SW480 (cell line): Measurements from ENCODE around the gene TRIO.

Experiments
- DNase-seq: peaks from one replicate; pipeline ENCODE4 v3.0.0-alpha.2; 2016; ENCODE audit warnings: low spot score

The TRIO gene

DNA sequence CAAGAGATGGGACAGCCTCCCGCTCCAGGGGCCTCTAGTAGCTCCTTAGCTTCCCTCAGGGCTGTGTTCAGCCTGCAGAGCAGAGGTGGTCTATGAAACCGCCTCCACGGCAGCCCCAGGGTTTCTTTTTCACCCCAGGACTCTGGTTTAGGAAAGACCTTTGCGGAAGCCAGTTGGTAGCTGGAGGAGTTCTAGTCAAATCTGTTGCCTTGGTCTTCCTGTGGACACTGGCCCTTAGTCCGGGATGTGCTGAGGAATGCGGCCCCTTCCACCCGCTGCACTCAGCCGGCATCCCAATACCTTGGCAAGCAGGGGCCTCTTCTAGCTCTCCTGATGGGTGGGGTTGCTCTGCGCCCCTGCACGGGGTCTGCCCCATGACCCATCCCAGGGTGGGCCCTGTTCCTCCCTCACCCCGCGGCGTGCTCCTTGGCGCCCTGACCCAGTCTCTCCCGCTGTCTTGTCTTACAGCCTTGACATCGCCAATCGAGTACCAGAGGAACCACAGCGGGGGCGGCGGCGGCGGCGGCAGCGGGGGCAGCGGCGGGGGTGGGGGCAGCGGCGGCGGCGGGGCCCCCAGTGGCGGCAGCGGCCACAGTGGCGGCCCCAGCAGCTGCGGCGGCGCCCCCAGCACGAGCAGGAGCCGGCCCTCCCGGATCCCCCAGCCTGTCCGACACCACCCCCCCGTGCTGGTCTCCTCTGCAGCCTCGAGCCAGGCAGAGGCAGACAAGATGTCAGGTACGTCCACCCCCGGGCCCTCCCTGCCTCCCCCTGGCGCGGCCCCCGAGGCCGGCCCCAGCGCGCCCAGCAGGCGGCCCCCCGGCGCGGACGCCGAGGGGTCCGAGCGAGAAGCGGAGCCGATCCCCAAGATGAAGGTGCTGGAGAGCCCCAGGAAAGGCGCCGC is 344.1 kb downstream of the TRIO start:
- no peak for DNase-seq

DNA sequence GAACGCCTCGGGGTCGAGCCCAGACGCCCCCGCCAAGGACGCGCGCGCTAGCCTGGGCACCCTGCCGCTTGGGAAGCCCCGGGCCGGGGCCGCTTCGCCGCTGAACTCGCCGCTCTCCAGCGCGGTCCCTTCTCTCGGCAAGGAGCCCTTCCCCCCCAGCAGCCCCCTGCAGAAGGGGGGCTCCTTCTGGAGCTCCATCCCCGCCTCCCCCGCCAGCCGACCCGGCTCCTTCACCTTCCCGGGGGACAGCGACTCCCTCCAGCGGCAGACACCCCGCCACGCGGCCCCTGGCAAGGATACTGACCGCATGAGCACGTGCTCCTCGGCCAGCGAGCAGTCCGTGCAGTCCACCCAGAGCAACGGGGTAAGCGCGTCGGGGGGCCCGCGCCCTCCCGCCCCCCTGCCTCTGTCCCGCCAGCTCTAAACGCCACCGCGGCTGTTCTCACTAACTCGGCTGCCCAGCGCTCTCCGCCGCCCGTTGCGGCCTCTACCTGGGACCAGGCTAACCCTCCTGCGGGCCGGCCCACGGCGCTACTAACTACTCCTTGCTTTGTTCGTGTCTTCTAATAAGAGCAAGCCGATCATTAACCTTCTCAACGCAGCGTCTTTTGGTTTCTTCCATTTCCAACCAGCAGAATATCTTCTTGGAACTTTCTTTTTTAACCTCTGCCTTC is 344.9 kb downstream of the TRIO start:
- no peak for DNase-seq

DNA sequence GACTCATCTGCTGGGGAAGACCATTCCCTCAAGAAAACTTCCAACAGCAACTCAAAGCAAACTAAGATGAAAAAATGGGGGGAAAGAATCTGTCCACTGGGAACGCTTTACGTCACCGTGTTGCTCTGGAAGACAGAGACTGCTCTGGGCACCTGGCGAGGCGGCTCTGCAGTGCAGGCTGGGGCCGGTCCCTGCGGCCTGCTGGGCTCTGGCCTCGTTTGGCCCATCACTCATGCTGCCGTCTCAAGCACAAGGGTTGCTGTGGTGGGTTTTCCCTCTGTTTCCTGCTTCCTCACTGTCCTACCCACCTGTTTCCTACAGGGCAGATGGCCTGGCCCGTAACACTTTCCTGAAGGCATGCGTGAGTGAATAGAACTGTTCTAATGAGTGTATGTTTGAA is 345.6 kb downstream of the TRIO start:
- no peak for DNase-seq

DNA sequence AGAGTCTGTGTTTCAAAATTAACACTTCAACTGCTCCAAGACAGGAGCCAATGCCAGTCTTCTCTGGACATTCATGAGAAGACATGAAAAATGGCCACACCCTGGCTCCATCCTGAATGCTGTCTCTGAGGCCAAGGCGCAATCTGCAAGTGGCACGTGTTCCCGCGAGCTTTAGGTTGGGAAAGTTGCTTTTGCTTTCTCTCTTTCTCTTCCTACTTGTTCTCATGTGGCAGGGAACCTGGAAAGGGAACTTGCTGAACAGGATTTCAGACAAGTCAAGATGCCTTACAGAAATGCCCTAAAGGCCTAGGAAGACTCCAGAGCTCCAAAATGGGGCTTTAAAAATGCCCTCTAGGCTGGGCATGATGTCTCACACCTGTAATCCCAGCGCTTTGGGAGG is 346.5 kb downstream of the TRIO start:
- DNase-seq, result no peak

DNA sequence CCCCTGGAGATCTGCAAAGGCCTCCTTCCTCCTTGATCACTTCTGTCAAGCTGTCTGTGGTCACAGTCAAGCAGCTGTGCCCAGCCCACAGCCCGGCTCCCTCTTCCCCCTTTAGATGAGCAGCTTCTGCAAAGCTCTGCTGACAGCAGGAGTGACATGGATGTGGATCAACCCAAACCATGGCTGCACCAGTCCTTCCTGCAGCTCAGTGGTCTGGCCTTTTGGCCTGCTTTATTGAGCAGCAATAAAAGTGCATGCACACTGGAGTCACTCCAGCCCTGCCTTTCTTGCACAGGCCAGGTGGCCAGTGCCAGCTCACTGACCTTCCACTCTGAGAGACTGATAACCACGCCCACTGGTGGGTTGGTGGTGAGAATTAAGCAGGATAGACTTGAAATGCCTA is 347.2 kb downstream of the TRIO start:
- no peak for DNase-seq

DNA sequence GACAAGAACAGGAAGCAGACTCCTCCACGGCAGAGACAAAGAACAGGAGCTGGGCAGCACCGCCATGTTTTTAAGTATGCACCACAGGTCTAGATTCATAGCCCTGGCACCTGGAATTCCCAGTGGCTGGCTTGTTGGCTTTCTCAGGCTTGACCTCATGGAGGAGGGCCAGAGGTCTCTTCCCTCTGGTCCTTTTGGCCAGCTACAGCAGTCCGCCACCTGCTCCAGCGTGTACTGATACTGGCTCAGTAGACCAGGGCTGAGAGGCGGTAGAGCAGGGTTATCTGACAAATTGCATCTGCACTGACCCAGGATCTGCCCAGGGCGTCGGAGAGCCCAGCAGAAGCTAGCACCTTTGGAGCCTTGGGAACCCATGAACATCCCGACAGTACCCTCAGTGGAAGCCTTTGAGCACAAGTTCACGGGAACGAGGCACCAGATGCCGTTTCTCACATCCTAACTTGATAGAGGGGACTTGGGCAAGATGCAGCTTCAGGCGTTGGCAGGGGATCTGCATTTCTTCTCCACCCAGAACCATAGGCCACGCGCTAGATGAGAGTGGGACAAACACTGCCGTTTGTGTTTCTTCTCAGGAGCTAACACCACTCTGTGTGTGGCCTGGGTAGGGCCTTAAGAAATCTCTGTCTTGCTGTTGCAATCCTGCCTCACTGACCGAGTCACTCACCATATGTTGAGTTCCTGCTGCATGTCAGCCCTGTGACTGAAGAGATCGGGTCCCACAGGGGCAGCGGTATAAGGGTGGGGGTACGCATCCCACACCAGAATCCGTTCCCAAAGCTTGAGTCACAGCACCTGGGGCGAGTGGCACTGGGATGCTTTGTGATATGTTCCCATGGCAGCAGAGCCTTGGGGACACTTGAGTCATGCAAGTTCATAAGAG is 348.1 kb downstream of the TRIO start:
- no peak for DNase-seq

DNA sequence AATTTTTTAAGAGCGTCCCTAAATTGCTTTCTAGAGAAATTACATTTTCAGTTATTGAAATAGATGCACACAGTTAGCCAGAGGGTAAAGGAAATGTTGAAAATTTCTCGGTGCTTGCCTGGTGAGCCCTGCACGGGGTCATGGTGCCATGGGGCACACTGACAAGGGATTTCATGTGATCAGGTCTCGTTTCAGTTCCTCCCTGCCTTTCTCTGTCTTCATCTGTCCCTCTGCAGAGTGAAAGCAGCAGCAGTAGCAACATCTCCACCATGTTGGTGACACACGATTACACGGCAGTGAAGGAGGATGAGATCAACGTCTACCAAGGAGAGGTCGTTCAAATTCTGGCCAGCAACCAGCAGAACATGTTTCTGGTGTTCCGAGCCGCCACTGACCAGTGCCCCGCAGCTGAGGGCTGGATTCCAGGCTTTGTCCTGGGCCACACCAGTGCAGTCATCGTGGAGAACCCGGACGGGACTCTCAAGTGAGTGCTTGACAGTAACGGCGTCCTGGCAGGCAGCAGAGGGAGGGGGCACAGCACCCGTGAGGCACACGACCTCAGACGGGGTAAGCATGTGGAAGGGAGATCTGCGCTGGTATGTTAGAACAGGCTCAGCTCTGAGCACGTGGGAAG is 349.3 kb downstream of the TRIO start:
- no peak for DNase-seq

DNA sequence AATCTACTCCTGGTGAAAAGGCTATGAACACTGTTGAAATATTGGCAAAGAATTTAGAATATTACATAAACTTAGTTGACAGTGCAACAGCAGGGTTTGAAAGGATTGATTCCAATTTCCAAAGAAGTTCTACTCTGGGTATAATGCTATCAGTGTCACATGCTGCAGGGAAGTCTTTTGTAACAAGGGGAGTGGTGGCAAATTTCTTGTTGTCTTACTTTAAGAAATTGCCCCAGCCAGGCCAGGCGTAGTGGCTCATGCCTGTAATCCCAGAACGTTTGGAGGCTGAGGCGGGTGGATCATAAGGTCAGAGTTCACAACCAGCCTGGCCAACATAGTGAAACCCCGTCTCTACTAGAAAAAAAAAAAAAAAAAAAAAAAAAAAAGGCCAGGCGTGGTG is 352.2 kb downstream of the TRIO start:
- no peak for DNase-seq

DNA sequence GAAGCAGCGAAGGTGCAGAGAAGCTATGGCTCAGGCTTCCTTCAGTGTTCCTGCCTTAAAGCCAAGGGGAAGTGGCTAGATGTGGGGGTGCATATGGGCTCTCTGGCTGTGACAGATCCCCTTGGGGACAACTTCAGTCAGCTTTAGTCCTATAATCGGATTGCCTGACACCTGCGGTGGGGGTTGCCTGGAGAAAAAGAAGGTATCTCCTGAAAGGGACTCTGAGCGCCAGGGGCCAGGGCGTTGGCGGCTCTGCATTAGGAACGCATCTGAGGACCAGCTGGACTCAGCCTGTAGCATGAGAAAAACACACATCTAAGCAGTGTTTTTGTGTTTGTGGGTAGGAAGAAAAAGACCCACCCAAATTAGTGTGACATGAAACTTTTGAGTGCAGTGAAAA is 354.2 kb downstream of the TRIO start:
- DNase-seq, result no peak

DNA sequence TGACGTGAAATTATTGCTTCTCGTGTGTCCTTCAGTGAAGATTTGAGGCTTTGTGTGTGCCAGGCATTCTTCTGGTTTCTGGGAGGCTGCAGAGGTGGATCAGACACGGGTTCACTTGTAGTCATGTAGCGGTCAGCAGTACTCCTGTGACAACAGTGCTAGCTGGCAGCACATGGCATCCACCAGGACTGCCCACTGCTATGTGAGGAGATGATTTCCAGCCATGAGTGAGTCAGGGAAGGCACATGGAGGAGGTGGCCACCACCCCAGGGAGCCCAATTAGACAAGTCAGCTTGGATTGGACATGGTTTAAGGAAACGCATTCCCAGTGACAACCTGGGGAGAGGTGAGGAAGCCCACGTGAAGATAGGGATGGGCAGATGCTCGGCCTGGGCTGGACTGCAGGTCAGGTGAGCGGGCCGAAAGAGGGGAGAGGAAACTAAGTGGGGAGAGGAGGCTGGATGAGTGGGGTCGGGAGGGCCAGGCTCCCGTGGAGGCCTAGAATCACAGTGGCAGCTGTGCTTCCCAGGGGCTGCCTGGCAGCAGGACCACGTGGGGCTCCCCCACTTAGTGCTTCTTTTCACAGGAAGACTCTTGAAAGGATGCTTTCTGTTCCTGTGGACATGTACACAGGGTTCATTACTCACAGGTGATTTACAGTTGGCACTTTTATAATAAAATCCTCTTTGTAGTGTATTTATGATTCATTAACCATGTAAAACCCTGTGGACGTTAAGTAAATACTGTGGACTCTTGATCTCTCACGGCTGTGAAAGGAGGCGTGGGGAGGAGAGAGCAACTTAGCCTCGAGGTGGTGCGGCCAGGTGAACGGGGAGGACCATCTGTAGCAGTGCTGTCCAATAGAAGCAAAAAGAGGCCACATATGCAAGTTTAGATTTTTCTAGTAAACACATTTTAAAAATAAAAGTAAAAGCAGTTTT is 358.5 kb downstream of the TRIO start:
- DNase-seq, result peak; percentile 43

DNA sequence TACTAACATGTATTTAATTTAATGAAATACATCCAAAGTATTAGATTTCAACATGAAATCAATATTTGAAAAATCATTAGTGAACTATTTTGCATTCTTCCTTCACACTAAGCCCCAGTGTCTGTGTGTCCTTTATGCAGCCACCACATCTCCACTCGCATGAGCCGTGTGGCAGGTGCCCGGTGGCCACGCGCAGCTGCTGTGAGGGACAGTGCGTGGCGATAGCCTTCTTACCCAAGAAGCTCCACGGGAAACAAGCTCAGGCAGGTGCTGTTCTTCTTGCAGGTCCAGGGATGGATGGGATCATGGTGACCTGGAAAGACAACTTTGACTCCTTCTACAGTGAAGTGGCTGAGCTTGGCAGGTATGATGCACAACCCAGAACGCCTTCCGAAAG is 359.1 kb downstream of the TRIO start:
- DNase-seq, result no peak

DNA sequence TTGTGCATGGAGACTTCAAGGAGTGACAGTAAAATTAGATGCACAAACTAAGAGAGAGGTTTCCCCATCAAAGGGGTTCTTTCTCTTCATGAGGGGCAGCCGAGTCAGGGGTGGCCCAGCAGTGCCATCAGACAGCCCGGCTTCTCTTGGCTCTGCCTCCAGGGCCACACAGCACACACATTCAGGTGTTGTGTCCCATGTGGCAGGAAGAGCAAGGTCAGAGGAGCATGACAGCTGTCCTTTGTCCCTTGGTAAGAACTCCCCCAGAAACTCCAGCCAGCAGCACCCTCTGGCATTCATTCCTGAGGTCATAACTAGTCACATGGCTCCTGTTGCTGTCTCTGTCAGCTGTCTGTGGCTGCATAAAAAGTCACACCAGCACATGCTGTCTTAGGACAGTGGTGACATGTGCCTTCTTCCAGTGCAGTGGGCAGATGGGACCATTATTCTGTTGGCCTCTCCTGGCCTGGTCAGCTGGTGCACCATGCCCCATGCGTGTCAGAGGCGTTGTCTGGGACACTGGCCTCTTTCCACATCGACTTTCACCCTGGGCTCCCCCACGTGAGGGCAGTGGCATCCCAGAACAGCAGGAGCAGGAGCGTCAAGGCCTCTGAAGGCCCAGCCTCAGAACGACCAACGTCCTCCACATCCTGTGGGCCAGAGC is 360.0 kb downstream of the TRIO start:
- DNase-seq, result no peak

DNA sequence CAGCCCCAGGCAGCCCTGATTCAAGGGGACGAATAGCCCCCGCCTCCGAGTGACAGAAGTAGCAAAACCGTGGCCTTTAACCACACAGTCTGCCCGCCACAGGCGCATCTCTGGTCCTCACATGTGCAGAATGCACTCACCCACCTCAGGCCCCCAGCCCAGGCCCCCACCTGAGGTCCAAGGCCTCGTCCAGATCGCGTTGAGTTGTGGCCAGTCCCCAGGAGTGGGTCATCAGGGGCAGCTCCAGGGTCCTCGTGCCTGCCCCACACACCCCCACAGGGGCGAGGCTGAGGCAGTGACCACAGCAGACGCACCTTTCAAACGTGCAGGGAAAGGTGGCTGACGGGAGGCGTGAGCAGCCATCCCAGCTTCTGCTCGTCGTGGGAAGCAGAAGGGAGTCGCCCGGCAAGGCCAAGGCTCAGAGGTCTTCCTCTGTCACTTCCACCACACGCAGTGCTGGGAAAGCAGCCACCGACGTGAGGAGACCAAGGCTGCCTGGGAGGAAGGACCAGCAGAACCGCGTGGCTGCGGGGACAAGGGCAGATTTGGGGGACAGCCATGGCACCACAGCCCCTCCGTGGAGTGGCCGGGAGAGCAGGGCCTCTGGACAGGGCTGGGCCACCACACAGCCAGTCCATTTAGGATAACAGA is 360.7 kb downstream of the TRIO start:
- no peak for DNase-seq

DNA sequence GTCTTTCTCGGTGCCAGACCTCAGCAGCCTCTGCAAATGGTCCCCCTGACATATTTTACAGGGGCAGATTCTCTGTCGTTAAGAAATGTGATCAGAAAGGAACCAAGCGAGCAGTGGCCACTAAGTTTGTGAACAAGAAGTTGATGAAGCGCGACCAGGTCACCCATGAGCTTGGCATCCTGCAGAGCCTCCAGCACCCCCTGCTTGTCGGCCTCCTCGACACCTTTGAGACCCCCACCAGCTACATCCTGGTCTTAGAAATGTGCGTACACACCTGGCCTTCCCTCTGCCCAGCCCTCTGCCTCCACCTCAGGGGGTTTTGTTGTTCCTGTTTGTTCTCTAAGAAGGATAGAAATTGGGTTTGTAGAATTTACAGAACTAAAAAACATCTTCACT is 361.2 kb downstream of the TRIO start:
- no peak for DNase-seq

DNA sequence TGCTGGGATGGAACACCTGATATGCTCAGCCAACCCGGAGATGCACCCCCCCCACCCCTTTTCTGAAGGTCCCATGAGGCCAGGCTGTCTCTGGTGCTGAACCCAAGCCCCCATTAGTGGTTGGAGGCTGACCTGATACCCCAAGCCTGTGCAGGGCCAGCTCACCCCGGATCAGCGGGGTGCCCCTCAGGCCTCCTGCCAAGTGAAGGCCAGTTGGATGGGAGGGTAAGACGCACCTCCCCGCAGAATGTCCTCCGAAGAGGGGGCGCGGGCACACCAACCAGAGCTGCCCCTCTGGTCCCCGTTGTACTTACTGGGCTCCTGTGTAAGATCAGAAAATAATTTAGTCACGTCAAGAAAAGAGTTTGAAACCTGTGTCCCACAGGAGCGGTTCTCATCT is 361.7 kb downstream of the TRIO start:
- no peak for DNase-seq

DNA sequence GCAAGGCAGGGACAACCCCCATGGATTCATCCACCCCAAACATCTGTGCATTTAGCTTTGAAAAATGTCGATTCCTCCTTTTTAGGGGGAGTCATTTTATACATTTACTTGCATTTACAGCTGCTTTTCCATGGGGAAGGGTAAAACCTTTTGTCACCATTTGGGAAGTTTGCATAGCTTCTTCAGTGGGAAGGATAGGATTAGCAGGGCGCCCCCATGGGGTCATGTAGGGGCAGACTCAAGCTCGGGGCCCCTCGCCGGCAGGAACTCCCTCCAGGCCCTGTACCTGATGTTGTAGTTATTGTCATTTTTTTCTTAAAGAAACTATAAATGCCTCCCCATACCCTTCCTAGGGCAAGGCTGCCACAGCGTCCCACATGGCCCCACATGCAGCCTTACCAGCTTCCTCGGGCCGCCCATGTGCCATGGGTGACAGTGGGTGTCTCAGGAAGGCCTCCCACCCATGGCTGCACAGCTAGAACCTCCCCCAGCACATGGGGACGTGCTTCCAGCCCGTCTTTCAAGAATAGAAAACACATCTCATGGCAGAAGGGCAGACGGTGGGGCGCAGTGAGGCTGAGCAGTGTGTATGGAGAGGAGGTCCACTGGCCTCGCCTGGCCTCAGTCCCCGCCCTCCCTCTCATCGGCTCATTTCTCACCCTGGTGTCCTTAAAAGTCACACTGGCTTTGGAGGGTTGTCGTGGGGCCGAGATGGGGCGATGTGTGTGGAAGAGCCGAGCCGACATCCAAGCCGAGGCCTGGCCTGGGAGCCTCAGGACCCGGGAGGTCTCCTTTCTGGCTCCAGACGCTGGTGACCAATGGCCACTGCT is 362.4 kb downstream of the TRIO start:
- DNase-seq, result no peak

DNA sequence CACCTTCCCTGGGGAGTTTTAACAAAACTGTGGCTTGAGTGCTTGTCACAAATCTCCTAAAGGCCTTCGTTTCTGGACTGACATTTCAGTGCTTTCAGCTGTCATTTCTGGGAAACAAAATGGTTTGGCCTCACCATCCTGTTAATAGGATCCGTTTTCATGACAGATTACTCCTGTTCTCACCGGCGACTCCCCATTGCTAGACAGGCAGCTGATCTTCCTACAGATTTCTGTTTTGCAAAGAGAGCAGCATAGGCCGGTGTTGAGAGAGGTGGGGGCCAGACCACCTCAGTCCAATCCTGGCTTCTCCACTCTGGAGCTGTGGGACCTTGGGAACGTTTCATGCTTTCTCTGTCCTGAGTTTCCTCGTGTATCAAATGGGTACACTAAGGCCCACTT is 363.0 kb downstream of the TRIO start:
- no peak for DNase-seq

DNA sequence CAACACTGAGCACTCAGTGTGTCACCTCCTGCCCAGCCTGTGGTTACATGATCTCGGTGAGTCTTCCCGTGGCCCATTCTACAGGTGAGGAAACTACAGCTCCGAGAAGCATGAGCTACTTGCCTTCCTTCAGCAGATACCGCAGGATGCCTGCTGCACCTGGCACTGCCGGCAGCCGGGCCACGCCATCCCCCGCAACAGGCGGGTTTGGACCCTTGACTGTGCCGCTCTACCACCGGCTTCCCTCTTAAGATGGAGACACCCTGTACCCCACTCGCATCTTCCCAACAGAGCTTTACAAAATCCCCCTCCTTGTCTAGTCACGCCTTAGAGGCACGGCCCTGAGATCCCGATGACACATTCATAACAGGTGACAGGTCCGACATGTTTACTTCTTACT is 363.5 kb downstream of the TRIO start:
- no peak for DNase-seq
